Activated naive CD4-positive, alpha-beta T cell treated with anti-CD3 and anti-CD28 coated beads for 36 hours (primary cell): ENCODE results near the gene NOTUM. TPM values are rescaled to one million over a fixed set of nuclear protein-coding genes. Genes with fewer than 3 reads are reported as not detected.

Source experiments
- CTCF ChIA-PET: fragments of 350-600 bp; sonication (Branson Sonifier 250); formaldehyde crosslinking; loops from one replicate; lab custom pipeline; 2021; ENCODE audit warnings: antibody characterized with exemption; lab: Charles Lee
- DNase-seq: peaks from one replicate; pipeline ENCODE4 v3.0.0-alpha.2; 2020
- H3K27ac Mint-ChIP-seq: one replicate; pipeline ENCODE4 v1.8.0; 2021; ENCODE audit warnings: mild to moderate bottlenecking, mixed read lengths
- H3K27me3 Mint-ChIP-seq: one replicate; pipeline ENCODE4 v1.8.0; 2021; ENCODE audit warnings: low read depth, mixed read lengths
- H3K36me3 Mint-ChIP-seq: one replicate; pipeline ENCODE4 v1.8.0; 2021; ENCODE audit warnings: low read depth, mixed read lengths
- H3K4me1 Mint-ChIP-seq: one replicate; pipeline ENCODE4 v1.8.0; 2021; ENCODE audit warnings: low read depth, mixed read lengths
- H3K4me3 Mint-ChIP-seq: one replicate; pipeline ENCODE4 v1.8.0; 2021; ENCODE audit warnings: mild to moderate bottlenecking, moderate library complexity, mixed read lengths
- H3K9me3 Mint-ChIP-seq: one replicate; pipeline ENCODE4 v1.8.0; 2021; ENCODE audit warnings: mixed read lengths
- intact Hi-C: fragments of 100-400 bp; cut with micrococcal nuclease; formaldehyde crosslinking; loops from one replicate; pipeline ENCODE4 v1.15.1; 2023
- total RNA-seq, 2 experiments: library from RNA; stranded (reverse); gene quantifications; one replicate each; pipeline ENCODE4 v1.2.3, GENCODE V29; 2021

The NOTUM gene
- total RNA-seq, 2 experiments from 2014 or later, result 0.35 to 0.38 TPM

GRCh38 chr17:81902653-81903414 is 58.2 kb downstream of the NOTUM start:
- H3K36me3 Mint-ChIP-seq, result peaks cover 20% of the 10 kb centered on the region
- H3K27ac Mint-ChIP-seq, result no peak overlapping the region
- CTCF ChIA-PET, result no interaction called here

More at GRCh38 chr17:81902653-81903414, 58.2 kb downstream of the NOTUM start:
- intact Hi-C loops, result no loop called here
- Mint-ChIP-seq H3K27me3 (peaks cover 9% of the 10 kb centered on the region), H3K4me3 (no peak overlapping the region), H3K4me1 (peaks cover 8% of the 10 kb centered on the region), H3K9me3 (no peaks in the 10 kb centered on the region)
- DNase-seq, result no peak

Other genes with a start within 250 kb of the NOTUM start
- gene SLC25A10, start 248.9 kb downstream of the NOTUM start, total RNA-seq, result 10 to 100 TPM; 16.9 to 18.0 TPM
- gene GCGR, start 157.0 kb downstream of the NOTUM start, total RNA-seq, result not detected
- gene MCRIP1, start 127.9 kb downstream of the NOTUM start, total RNA-seq, result 10 to 100 TPM; 53.7 to 55.6 TPM
- not detected for gene PPP1R27, start 126.1 kb downstream of the NOTUM start, total RNA-seq
- 100 to 1,000 TPM; 273 to 276 TPM for gene P4HB, start 100.7 kb downstream of the NOTUM start, total RNA-seq
- 100 to 1,000 TPM; 355 to 389 TPM for gene ARHGDIA, start 89.8 kb downstream of the NOTUM start, total RNA-seq
- gene ALYREF, start 69.6 kb downstream of the NOTUM start, total RNA-seq, result 100 to 1,000 TPM; 213 to 217 TPM
- gene ANAPC11, start 69.5 kb downstream of the NOTUM start, total RNA-seq, result 100 to 1,000 TPM; 171 to 182 TPM
- gene NPB, start 58.9 kb downstream of the NOTUM start, total RNA-seq, result under 1 TPM; 0.12 to 0.19 TPM
- gene PCYT2, start 49.8 kb downstream of the NOTUM start, total RNA-seq, result 10 to 100 TPM; 15.9 to 16.6 TPM
- gene SIRT7, start 43.0 kb downstream of the NOTUM start, total RNA-seq, result 10 to 100 TPM; 18.8 to 22.1 TPM
- 10 to 100 TPM; 13.5 to 14.8 TPM for gene MAFG, start 33.5 kb downstream of the NOTUM start, total RNA-seq
- 100 to 1,000 TPM; 121 to 130 TPM for gene PYCR1, start 23.9 kb downstream of the NOTUM start, total RNA-seq
- gene MYADML2, start 14.0 kb downstream of the NOTUM start, total RNA-seq, result not detected
- gene ASPSCR1, start 16.4 kb upstream of the NOTUM start, total RNA-seq, result 10 to 100 TPM; 33.6 to 34.8 TPM
- gene CENPX, start 61.7 kb upstream of the NOTUM start, total RNA-seq, result 10 to 100 TPM; 55.8 to 57.8 TPM
- gene LRRC45, start 62.1 kb upstream of the NOTUM start, total RNA-seq, result 10 to 100 TPM; 12.0 to 12.5 TPM
- 1 to 10 TPM; 4.5 to 4.8 TPM for gene RAC3, start 70.5 kb upstream of the NOTUM start, total RNA-seq
- 100 to 1,000 TPM; 139 to 146 TPM for gene DCXR, start 76.5 kb upstream of the NOTUM start, total RNA-seq
- gene RFNG, start 90.6 kb upstream of the NOTUM start, total RNA-seq, result 10 to 100 TPM; 17.6 to 18.0 TPM
- 10 to 100 TPM; 91.0 to 91.3 TPM for gene GPS1, start 90.7 kb upstream of the NOTUM start, total RNA-seq
- gene DUS1L, start 104.6 kb upstream of the NOTUM start, total RNA-seq, result 100 to 1,000 TPM; 132 to 133 TPM
- 100 to 1,000 TPM; 183 to 195 TPM for gene FASN, start 137.0 kb upstream of the NOTUM start, total RNA-seq